Activated T-helper 1 cell treated with anti-CD3 and anti-CD28 coated beads, Interleukin-2, amount 50 U/mL, for 16 hours (primary cell): ENCODE data around the gene MYO3A.
"Not testable (repeated sequence)": the region's sequence is repeated elsewhere in the genome, so short reads cannot be mapped to it uniquely, and the experiment has no call there.

Source experiments
- DNase-seq, 2 donors: peaks; one replicate each; pipeline ENCODE4 v3.0.0-alpha.2; 2020; ENCODE audit warnings: low read depth in 1 of 2, low spot score in 1 of 2

MYO3A gene

GRCh38 chr10:25972631-25973030, 38.6 kb downstream of the MYO3A start:
- no peak for DNase-seq

GRCh38 chr10:25974897-25975459, 40.9 kb downstream of the MYO3A start:
- DNase-seq, result no peak

DNA sequence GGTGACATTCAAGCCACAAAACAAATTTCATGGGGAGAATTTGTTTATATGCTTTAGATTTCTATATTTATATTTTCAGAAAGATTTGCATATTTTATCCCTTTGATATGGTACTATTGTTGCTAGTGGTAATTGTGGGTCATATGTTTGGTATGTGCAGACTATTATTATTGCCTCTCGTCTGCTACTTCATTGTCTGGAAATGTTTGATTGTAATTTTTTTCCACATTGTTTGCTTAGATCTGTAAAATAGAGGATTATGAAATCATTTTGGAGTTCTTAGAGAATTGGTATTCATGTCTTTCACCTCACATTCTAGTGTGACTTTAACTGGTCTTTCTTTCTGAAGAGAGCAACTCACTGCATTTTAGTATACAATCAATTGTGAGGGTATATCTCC, 44.7 kb downstream of the MYO3A start:
- no peak for DNase-seq

- DNase-seq, result no peak
These were observed 48.1 kb downstream of the MYO3A start for GRCh38 chr10:25982107-25982506.

GRCh38 chr10:25988583-25988982, 54.6 kb downstream of the MYO3A start:
- no peak for DNase-seq

DNA sequence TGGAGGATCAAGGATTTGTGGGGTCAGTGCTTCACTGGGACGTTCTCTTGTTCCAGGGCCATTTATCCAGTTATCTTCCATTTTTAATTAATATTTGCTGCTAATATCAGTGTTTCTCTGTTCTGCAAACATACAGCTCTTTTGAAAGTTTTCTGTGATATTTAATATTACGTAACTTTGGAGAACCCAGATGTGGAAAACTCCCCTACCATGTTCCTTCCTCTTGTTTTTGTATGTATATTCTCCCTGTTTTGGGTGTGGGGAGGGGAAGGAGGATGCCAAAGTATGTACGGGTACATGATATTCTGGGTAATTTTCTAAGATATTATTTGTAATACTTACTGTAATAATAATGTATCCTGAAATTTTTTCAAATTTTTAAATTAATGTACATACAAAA, 55.9 kb downstream of the MYO3A start:
- no peak for DNase-seq

DNA sequence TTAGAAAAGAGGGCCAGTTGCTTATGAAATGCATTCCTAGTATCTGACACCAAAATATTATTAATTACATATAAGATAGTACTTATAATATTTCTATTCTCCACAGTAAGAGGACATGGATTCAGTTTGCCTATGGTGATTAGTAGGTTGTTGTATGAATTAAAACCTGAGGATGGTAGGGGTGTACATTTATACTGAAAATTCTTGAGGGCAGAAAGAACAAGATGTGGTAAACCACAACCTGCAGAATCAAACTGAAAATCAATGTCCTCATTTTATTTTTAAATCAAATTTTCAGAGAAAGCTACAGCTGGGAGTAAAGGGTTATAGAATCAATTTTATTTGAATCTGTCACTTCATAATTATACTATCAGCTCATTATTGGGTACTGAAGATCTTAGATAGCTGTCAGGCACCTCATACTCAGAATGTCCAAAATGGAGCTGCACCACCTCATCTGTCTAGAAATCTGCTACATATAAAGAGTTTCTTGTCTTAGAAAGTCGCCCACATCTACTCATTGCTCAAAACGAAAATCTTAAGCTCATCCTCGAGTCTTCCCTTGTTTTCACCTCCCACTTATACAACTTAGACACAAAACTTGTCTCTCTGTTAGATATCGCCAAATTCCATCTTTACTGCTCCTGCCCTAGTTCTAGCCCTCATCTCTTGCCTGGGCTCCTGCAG, 65.4 kb downstream of the MYO3A start:
- DNase-seq, result no peak

DNA sequence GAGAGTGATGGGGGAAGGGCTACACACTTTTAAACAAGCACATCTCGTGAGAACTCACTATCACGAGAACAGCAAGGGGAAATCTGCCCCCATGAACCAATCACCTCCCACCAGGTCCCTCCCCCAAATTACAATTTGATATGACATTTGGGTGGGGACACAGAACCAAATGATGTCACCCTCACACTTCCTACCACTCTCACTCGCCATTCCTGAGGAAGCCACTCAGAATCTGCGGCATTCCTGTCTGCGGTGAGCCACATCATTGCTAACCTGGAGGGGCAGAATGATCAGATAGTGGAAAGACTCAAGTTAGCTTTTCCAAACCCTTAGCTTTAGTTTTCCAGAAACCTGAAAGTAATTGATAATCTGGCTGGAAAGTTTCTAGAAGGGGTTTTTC, 66.9 kb downstream of the MYO3A start:
- no peak for DNase-seq

DNA sequence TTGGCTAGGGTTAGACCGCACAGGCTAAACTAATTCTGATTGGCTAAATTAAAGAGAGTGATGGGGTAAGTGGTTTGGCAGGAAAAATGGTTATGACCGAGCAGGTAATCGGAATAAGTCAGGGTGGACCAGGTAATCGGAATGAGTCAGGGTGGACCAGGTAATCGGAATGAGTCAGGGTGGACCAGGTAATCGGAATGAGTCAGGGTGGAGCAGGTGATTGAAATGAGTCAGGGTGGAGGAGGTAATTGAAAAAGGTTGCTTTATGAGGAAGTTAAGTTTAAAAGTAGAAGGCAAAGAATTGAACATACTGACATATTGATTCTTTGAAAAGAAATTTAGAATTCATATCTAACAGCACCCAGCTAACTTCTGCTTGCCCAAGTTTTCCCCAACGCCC, 68.4 kb downstream of the MYO3A start:
- not testable (repeated sequence) for DNase-seq

DNA sequence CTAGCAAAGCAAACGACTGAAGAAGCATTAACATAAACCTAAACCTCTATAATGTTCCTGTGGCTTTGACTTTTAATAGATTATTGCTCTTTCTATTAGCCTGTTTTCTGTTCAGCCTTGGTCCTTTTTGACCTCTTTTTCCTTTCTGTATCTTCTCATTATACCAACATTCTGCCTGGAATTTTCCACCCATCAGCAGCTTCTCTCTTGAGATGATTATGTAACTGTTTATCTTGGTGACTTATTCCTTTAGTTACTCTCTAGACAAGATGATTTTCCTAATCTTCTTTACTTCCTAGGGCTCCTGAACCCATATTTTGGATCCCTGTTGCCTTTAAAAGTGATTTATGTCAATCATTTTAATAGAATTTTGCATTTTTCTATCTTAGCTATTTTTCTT, 81.1 kb downstream of the MYO3A start:
- no peak for DNase-seq

DNA sequence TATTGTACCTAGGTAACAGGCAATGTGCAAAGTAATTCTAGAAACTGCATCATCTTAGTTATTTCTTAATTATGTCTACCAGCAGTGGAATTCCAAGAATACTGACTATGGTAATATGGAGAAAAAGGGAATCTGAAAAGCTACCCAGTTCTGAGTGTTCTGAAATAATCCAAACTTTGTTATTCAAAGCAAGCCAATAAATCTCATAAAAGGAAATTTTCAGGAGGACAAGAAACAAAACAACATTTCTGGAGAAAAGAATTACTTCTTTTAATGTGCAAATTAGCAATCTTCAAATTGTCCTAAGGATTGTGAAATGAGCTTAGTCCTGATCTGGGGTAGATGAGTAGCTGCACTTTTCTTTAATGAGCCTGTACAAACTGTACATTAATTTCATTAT, 88.8 kb downstream of the MYO3A start:
- no peak for DNase-seq

DNA sequence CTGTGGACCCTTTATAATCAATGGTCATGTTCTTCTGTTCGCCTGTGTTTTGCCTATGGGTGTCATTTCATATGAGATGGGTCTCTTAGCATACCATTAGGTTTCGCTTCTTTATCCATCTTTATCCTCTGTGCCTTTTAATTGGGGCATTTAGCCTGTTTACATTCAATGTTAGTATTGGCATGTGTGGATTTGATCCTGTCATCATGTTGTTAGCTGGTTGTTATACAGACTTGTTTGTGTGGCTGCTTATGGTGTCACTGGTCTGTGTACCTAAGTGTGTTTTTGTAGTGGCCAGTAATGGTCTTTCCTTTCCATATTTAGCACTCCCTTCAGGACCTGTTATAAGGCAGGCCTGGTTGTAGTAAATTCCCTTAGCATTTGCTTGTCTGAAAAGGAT, 90.3 kb downstream of the MYO3A start:
- DNase-seq, result no peak

DNA sequence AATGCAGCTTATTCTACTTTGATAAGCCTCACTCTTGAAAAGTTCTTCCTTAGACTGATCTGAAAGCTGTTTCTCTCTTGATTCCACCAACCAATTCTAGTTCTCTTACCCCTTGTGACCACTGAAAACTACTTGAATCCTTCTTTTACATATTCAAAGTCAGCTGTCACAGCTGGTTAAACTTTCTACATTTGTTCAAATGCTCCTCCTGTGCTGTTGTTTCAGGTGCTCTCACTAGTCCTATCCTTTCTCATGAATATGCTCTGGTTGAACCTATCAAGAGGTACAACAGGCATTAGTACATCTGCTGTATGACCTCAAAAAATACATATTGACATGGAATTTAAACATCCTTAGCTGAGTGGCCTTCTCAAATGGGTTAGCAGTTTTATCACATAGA, 91.5 kb downstream of the MYO3A start:
- DNase-seq, result no peak

DNA sequence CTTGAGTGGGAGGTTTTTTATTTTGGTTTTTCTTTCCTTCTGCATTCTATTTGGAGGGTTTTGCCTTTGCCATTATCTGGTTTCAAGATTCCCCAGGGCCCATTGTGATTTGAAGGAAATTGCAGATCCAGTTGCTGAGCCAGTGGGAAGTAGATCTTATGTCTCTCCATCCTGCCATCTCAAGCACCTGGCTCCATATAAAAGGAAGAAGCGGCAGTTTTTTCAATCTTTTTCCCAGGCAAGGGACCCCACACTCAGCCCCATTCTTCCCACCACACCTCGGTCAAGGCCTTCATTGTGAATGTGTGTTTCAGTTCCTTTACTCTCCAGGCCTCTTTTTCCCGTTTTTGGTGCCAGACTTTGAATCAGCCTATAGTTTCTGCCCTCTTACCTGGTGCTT, 95.8 kb downstream of the MYO3A start:
- DNase-seq, result no peak

GRCh38 chr10:26031300-26031699, 97.3 kb downstream of the MYO3A start:
- no peak for DNase-seq

- DNase-seq, result no peak
These were observed 109.4 kb downstream of the MYO3A start for GRCh38 chr10:26043469-26043868.

- no peak for DNase-seq
These were observed 110.2 kb downstream of the MYO3A start for GRCh38 chr10:26044141-26044749.

GRCh38 chr10:26046073-26046700, 112.2 kb downstream of the MYO3A start:
- DNase-seq, result no peak

DNA sequence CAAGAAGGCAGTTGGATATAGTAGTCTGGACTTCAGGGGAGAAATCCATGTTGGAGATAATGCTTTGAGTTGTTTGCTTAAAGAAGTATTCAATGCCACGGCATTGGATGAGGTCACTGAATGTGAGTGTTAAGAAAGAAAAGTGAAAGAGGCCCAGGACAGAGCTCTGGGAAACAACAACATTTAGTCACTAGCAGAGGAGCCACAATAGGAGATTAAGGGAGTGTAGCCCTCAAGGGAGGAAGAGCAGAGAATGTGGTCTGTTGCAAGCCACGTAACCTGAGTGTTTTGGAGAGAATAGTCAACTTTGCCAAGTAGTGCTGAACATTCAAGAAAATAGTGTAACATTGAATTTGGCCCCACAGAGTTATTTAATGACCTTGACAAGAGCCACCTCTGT, 114.7 kb downstream of the MYO3A start:
- DNase-seq, result no peak

DNA sequence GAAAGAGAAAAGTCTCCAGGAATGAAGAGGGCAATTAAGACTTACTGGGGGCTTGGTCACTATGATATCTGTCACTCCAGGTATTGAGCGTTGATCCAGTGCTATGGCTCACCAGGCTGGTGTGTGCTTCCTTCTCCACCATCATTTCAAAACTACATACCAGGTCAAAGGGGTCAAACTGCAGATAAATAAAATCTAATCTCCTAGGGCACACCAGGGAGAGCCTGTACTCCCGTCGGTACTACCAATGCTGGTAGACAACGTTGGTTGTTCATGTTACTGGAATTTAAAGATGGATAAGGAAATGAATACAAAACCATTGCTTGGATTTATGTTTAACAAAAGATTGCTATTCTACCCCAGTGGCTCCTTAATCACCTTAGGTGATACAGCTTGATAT, 118.3 kb downstream of the MYO3A start:
- DNase-seq, result no peak

- no peak for DNase-seq
These were observed 123.4 kb downstream of the MYO3A start for GRCh38 chr10:26057466-26057865.

DNA sequence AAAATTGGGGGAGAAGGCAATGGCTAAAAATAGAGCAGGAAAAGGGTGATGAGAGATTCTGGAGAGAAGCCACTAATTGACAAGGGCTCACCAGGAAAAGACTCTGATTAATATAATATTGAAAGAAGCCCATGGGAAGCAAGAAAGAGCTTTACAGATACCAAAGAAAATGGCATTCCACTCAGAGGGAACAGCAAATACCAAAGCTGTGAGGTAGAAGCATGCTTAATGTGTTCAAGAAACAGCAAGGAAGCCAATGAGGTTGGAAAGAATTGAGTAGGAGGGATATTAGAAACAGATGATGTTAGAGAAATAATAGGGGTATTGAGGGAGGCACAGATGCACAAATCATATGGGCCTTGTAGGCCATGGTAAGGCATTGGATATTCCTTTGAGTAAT, 130.1 kb downstream of the MYO3A start:
- DNase-seq, result no peak
